ENCODE results near the gene PAM16. TPM values are rescaled to one million over a fixed set of nuclear protein-coding genes. Genes with fewer than 3 reads are reported as not detected.

Gene PAM16
- total and polyA plus RNA-seq, 9 of the 15 experiments (the other 6 are each of a cell fraction or from before 2014, with no cell fraction given), result 38.7 to 273 (median 79.3) TPM

DNA sequence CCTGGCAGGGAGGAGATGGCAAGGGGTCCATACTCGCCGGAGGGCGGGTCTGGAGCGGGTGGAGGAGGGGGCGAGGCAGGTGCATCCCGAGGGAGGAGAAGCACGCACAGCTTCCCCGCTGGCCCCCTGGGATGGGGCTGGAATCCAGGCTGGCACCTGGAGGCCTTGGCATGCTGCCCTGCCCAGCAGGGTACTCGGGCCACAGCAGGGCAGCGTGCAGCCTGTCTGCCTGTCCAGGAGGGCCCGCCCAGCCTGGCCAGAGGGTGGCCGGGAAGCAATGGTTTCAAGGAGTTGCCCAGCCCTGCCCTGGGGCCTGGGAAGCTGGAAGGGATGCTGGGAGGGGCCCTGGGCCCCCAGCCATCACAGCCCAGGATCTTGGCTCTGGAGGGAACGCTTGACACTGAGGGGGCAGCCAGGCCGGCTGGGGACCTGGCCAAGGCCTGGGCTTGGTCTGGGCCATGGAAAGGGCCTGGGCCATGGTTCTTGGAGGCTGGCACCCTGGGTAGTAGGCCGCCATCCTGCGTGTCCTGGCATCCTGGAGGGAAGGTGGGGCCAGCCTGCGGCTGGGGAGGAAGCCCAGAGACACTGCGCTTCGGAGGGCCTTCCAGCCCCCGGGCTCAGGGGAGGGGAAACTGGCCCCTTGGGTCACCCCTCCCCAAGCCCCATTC lies 34.1 kb downstream of the PAM16 start:
- WGBS (ENCODE audit: insufficient coverage, low coverage, missing lambda C conversion rate), result 65% methylated on average over 8 of the region's 20 CpGs
- TF ChIP-seq HLTF (IDR thresholded peaks at IDR 0.05) (no peak), BRCA1 (IDR thresholded peaks at IDR 0.05) (no peak), BRCA1 (CRISPR knock-in tag; IDR thresholded peaks at IDR 0.05) (no peak), RBFOX2 (IDR thresholded peaks at IDR 0.05; ENCODE audit: low read depth, low read length) (peak; percentile 48)
- intact Hi-C loops (cut with micrococcal nuclease), result no loop called here
- Histone ChIP-seq H3K9me1 (ENCODE audit: control insufficient read depth, insufficient read depth, low read length) (no peaks in the 10 kb centered on the region), H3K4me3 (peak overlapping the region; percentile 54), H3K27me3 (ENCODE audit: control insufficient read depth in 2 of 2, insufficient read depth in 2 of 2, low read length in 2 of 2) (no peaks in the 10 kb centered on the region), H3K36me3 (ENCODE audit: control insufficient read depth, insufficient read depth, low read length) (no peaks in the 10 kb centered on the region), H3K9ac (ENCODE audit: insufficient read depth in 1 of 2, low read depth in 2 of 2, low read length in 2 of 2) (peak overlapping the region; percentile 47 to 90; a peak in 2 of 4 replicates), H3K4me2 (ENCODE audit: insufficient read depth, low read length) (peak overlapping the region; percentile 59; the same call in 1 of the 2 replicates), H2AFZ (ENCODE audit: low read depth, low read length) (no peak overlapping the region), H3K27ac (ENCODE audit: extremely low read depth, low read depth, low read length) (no peak overlapping the region), H4K20me1 (replicated peaks; ENCODE audit: control insufficient read depth, insufficient read depth, low read length) (peaks cover 3% of the 10 kb centered on the region), H3K9me3 (replicated peaks; ENCODE audit: control insufficient read depth, insufficient read depth, low read depth, low read length) (no peaks in the 10 kb centered on the region), H3K4me1 (replicated peaks in 1 of 2; ENCODE audit: control insufficient read depth in 2 of 2, insufficient read depth in 2 of 2, low read length in 2 of 2) (peaks cover 3 to 69% of the 10 kb centered on the region in 2 experiments; a peak in 3 of 5 replicates), H3K79me2 (ENCODE audit: control insufficient read depth, insufficient read depth, low read length) (peaks cover 19% of the 10 kb centered on the region)
- BruUV-seq (replicated peaks), result TSS peak; percentile 55
- POLR2A ChIA-PET, result interaction anchor here (0.5 to 1.0 kb wide), 5 partner anchors 9 to 324 kb away, joined by 3 to 4 read pairs (median 3); no protein-coding TSS in a partner anchor
- ATAC-seq (no peak), FAIRE-seq (no peak), DNase-seq (ENCODE audit: extremely low read depth in 1 of 4, low spot score in 3 of 4) (no peak)
- in situ Hi-C loops (cut with MboI), result no loop called here
- CTCF ChIA-PET (ENCODE audit: low intra/inter-chr PET ratio), result no interaction called here

All from K562 (cell line).